HFF-Myc (cell line): ENCODE measurements around the gene XAGE3.
"Not testable (repeated sequence)": the region's sequence is repeated elsewhere in the genome, so short reads cannot be mapped to it uniquely, and the experiment has no call there.

Experiments
- DNase-seq: peaks from one replicate; pipeline ENCODE4 v3.0.0-alpha.2; 2011; ENCODE audit warnings: low read depth; ENCODE audit errors: extremely low read depth
- H3K4me3 ChIP-seq: replicated peaks from 2 replicates; pipeline ENCODE4 v1.5.1; 2011; ENCODE audit warnings: low read depth, mild to moderate bottlenecking, control low read depth, low read length
- TF ChIP-seq, protein P1 (sequence below): IDR thresholded peaks from 2 replicates; pipeline ENCODE4 v1.5.1; 2012; ENCODE audit warnings: mild to moderate bottlenecking, low read depth, low read length, control low read depth; ENCODE audit errors: missing control alignments

The XAGE3 gene, protein sequence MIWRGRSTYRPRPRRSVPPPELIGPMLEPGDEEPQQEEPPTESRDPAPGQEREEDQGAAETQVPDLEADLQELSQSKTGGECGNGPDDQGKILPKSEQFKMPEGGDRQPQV

DNA sequence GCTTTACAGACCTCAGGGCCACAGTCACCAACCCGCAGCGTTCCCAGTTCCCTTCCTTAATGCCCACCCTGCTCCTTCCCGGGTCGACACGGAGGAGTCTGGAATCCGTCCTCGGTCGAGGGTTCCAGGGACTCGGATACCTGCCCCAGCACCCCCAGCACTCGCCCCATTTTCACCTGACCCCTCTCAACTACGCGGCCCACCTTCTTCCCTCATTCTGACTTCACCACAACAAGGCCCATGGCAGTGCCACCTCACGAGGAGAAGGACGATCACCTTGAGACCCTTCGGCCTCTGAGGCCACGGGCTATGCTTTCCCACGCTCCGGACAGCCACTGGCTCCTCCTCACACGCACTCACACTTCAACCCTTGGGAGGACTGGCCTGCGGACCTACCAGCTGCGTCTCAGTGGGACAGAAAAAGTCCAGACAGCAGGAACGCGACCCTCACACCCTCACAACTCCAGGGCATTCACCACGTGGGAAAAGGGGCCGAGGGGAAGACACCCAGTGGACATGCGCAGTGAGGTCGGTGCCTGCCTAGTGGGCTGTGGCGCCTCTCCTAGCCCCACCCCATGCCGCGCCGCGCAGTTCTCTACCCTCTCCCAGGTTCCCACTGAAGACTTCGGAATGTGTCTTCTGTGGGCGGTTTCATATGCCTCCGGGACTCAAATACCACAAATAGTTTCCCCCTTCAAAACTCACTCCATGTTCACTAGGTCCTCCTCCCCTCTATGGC is at the start of gene XAGE3:
TSS of gene XAGE3 (minus strand) at position 474 of the 739 bp plus-strand sequence. CDS start 950 bp downstream, outside the sequence.
- DNase-seq = no peak
- no peak within 1 kb of the TSS for H3K4me3 ChIP-seq
- TF ChIP-seq, protein P1, sequence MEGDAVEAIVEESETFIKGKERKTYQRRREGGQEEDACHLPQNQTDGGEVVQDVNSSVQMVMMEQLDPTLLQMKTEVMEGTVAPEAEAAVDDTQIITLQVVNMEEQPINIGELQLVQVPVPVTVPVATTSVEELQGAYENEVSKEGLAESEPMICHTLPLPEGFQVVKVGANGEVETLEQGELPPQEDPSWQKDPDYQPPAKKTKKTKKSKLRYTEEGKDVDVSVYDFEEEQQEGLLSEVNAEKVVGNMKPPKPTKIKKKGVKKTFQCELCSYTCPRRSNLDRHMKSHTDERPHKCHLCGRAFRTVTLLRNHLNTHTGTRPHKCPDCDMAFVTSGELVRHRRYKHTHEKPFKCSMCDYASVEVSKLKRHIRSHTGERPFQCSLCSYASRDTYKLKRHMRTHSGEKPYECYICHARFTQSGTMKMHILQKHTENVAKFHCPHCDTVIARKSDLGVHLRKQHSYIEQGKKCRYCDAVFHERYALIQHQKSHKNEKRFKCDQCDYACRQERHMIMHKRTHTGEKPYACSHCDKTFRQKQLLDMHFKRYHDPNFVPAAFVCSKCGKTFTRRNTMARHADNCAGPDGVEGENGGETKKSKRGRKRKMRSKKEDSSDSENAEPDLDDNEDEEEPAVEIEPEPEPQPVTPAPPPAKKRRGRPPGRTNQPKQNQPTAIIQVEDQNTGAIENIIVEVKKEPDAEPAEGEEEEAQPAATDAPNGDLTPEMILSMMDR = no peak

DNA sequence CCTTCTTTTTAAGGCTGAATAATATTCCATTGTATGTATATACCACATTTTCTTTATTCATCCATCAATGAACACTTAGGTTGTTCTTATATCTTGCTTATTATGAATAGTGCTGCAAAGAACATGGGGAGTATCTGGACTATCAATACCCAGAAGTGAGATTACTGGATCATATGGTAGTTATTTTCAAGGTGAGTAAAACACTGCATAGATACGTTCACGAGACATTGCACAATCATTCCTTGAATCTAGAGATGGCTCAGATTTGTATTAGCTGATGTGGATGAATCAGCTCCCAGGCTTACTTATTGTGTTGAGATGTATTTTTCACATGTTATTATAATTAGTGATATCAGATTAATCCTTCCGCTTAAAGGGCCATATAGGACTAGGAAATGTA is 46.8 kb upstream of the XAGE3 start:
- DNase-seq, H3K4me3 ChIP-seq: not testable (repeated sequence)

DNA sequence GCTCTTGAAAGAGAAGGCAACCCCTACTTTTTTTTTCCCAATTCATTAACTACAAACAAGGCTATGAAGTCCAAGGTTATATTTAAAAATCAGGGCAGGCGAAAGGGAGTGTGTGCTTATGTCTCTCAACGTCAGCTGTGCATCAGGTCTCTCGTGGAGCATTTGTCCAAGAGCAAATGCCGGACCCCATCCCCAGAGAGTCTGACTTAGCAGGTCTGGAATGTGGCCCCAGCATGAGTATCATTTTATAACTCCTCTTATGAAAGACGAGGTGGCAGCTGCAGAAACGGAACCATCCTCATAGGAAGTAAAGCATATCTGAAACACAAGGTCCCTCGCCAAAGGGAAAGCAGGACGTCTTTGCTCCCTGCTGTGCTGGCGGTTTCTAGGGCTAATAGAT is 45.8 kb upstream of the XAGE3 start:
- H3K4me3 ChIP-seq, DNase-seq: not testable (repeated sequence)

DNA sequence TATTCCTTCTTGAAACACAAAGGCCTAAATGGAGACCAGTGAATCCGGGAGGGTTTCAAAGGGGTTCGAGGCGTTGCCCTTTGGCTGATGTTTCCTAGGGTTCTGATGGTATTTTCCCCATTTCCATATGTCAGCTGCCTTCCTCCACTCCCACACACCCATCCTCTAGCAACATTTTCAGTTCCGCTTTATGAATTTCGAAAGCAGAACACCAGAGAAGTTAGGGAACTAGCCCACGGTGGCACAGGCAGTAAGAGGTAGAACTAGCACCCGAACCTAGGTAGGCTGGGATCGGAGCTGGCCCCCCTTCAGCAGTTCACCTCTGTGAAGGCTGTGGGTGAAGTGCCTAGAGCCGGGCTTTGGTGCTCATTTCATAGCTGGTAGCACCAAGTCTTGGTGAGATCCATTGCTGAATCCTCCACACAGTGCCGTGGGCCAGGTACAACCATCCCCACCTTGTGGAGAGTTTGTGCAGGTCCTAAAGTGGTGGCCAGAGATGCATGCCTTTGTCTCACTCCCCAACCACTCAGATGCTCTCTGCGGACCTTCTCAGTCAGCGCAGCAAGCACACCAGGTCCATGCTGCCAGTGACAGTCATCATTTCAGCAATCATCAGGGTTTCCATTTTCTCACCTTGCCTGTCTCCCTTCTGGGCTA is 41.6 kb upstream of the XAGE3 start:
- not testable (repeated sequence) for H3K4me3 ChIP-seq, DNase-seq

DNA sequence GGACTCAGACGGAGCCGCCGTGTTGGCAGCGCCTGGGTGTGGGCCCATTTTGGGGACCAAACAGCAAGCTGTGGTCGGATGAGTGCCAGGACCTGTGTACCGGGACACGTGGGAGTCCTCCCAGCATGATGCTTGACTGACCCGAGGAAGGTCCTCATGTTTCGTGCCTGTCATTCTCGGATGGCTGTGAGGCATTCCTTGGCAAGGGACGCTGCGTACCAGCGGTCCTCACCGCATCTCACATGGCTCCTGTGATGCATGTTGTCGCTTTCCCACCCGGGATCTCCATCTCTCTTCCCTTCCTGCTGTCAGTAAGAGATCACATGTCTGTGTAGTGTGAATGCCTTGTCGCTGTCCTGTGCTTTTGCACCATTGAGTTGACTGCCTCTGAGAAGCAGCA is 40.0 kb upstream of the XAGE3 start:
- DNase-seq, H3K4me3 ChIP-seq: not testable (repeated sequence)

DNA sequence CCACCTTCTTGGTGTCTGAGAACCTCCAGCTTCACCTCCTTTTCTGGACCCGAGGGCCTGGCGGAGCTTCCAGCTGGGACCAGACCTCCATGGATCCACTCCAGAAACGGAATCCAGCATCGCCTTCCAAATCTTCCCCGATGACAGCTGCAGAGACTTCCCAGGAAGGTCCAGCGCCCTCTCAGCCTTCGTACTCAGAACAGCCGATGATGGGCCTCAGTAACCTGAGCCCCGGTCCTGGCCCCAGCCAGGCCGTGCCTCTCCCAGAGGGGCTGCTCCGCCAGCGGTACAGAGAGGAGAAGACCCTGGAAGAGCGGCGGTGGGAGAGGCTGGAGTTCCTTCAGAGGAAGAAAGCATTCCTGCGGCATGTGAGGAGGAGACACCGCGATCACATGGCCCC is 39.3 kb upstream of the XAGE3 start:
- not testable (repeated sequence) for DNase-seq, H3K4me3 ChIP-seq

DNA sequence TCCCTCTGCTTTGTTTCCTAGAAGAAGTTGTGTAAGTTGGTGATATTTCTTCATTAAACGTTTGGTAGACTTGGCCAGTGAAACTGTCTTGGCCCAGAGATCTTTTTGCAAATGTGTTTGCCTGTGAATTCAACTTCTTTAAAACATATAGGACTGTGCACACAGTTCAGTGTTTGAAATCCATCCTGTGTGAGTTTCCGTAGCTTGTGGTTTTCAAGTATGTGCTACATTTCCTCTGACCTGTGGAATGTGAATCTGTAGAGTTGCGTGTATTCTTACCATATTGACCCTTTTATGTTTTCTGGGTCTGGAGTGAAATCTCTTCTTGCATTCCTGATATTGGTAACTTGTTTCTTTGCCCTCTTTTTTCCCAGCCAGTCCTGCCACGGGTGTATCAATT is 38.2 kb upstream of the XAGE3 start:
- not testable (repeated sequence) for DNase-seq, H3K4me3 ChIP-seq

DNA sequence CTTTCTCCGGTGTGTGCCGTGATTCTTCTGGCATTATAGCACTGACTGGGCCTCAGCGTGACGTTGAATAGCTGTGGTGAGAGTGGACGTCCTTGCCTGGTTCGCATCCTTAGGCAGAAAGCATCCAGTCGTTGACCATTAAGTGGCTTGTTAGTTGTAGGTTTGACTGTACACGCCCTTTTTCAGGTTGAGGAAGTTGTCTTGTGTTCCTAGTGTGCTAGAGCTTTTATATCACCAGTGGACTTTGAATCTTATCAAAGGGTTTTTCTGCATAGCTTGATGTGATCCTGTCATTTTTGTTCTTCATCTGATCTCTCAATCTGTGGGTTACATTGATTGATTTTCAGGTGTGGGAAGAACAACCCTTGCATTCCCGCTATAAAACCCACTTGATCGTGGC is 37.6 kb upstream of the XAGE3 start:
- not testable (repeated sequence) for DNase-seq

DNA sequence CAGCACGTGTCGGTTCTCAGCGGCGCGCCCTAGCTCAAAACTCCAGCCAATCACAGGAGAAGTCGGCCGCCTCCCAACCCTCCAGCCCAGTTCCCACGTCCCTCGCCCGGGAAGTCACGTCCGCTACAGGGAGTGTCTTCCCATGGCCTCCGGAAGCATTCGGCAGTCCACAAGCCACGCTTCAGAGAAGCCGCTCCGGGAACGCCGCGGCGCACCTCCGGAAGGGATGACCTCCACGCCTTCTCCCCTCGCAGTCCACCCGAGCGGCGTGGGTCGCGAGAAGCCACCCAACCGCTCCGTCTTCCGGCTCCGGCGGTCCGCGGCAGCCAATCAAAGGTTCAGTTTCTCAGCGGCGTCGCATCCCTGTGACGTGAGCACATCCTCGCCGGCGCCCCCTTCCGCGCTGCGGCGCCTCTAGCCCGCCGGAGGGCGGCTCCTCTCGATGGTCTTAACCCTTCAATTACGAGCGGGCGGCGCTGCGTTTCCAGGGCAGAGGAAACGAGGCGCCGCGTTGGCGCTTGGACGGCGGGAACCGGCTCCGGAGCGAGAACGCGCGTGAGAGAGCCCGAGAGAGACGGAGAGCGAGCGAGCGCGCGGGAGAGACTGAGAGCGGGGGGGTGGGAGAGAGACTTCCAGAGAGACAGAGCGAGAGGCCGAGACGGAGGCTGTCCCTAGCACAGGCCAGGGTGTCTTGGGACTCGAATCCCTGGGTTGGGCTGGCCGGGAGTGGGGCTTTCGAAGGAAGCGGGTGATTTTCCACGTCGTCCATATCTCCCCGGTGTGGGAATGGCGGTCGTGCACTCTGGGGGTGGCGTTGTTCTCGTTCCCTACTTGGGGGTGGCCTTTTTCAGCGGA is 29.2 kb upstream of the XAGE3 start, which contains the start of gene FAM156B:
TSS of gene FAM156B (plus strand) at position 476 of the 855 bp plus-strand sequence. CDS start 9,896 bp downstream, outside the sequence.
- H3K4me3 ChIP-seq, DNase-seq: not testable (repeated sequence)

More for the DNA sequence above, 37.6 kb upstream of the XAGE3 start:
- H3K4me3 ChIP-seq = not testable (repeated sequence)

DNA sequence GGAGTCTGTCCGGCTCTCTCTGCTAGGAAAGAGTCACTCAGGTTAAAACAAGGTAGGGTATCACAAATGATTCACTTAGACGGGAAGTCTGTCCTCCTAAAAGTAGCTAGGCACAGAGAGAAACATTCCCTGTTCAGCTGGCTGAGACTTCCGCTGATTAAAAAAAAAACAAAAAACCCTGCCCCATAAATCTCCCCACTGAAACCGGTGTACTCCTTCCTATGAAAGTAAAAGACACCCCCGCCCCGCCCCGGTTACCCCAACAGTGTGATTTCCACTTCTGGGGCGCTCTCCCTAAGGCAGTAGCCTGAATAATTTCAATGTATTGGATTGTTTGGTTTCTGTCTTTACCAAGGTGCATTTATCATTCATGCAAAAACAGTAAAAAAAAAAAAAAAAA is 28.6 kb upstream of the XAGE3 start:
- H3K4me3 ChIP-seq, DNase-seq: not testable (repeated sequence)

DNA sequence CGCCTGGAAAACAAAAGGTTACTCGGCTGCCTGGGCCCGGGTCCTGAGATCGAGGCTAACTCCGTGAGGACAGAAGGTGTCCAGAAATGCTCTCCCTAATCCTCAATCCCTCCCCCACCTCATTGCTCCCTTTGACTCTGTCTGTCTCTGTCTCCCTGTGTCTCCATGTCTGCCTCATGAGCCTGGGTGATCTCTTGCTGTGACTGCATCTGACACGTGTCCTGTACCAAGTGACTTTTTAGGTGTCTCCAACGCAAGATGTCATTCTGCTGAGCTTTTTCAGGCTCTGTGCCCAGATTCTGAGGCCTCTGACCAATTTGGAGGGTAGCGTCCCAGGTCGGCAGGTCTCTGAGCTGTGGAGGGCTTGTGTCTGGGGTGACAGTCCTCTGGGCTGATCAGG is 20.2 kb upstream of the XAGE3 start:
- H3K4me3 ChIP-seq, DNase-seq: not testable (repeated sequence)

DNA sequence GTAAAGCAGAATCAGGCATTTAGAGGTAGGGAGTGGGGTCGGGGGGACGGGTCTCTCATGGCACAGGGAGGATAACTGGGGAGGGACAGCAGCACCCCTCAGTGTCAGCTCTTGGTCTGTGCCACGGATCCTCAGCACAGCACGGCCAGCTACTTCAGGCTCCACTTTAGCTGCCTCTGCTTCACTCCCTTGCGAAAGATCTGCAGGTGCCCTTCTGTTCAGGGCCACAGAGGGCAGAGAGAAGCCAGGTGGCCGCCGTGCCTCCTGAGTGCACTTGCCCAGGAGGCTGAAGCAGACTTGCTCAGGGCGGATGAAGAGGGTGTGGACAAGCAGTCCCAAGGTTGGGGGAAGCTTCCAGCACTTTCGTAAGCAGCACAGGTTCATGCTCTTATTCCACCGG is 19.6 kb upstream of the XAGE3 start:
- not testable (repeated sequence) for DNase-seq, H3K4me3 ChIP-seq

DNA sequence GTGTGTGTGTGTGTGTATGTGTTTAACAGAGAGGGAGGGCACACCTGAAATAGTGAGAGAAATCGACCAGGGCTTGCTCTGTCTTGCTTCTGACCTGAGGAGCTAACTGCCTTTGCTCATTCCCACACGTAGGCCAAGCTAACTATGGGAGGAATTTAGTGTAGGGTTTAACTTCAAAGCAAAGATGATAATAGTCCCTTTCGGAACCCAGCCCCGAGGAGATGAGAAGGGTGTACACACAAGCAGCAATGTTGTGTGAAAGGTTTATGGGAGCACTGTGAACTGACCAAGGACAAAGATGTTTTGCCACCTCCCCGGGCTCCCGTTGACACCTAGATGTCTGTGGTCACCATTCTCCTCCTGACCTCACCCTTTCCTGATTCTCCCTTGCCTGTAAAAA is 8.5 kb upstream of the XAGE3 start:
- not testable (repeated sequence) for DNase-seq, H3K4me3 ChIP-seq

DNA sequence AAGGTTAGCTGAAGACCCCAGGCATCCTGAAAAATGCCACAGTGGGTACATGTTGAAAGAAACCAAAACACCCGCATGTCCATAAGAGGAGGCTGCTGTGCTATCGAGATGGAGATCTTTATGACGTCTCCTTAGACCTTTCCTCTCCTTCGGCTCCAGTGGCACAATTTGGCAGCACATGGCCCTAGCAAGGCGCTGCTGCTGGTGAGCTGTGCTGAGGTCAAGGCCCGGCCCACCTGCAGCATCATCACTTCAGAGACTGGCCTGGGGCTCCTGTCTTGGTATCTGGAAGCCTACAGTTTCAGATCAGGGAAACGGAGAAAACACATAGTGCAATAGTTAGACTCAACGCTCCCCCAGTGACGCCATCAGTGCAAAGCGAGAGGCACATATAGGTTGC is 7.6 kb upstream of the XAGE3 start:
- not testable (repeated sequence) for DNase-seq, H3K4me3 ChIP-seq
